PC-9 (cell line): ENCODE results near the gene C16orf95. TPM values are rescaled to one million over a fixed set of nuclear protein-coding genes. Genes with fewer than 3 reads are reported as not detected.

Experiments
- BruUV-seq: library from RNA; stranded (reverse); fragments of 400-500 nt; replicated peaks from 2 replicates; lab custom pipeline; 2021; lab: Mats Ljungman, UMichigan
- CTCF ChIA-PET: fragments of 300-600 bp; sonication (Branson Sonifier 250); formaldehyde crosslinking; loops from one replicate; lab custom pipeline; 2022; ENCODE audit warnings: antibody characterized with exemption; lab: Charles Lee
- POLR2A ChIA-PET: fragments of 300-600 bp; sonication (Branson Sonifier 250); formaldehyde crosslinking; loops from one replicate; lab custom pipeline; 2022; ENCODE audit warnings: antibody characterized with exemption; ENCODE audit not compliant: unreplicated experiment; lab: Charles Lee
- DNase-seq, 2 experiments: peaks; one replicate each; pipeline versions ENCODE4 v3.0.0 to v3.0.0-alpha.2; 2015 to 2022; ENCODE audit warnings: mixed read lengths in 1 of 2
- H2AFZ ChIP-seq: fragments of 200-600 bp; sonication (generic); 2 replicates; pipeline ENCODE4 v1.8.1; 2017; ENCODE audit warnings: antibody characterized with exemption
- H3F3A ChIP-seq: fragments of 200-600 bp; sonication (generic); 2 replicates; pipeline ENCODE4 v1.8.1; 2017; ENCODE audit warnings: antibody characterized with exemption, mild to moderate bottlenecking, low read depth; ENCODE audit not compliant: insufficient read depth
- H3K27ac ChIP-seq: fragments of 200-600 bp; sonication (generic); 2 replicates; pipeline ENCODE4 v1.6.1; 2016; ENCODE audit warnings: mixed run types
- H3K27me3 ChIP-seq: fragments of 200-600 bp; sonication (generic); 2 replicates; pipeline ENCODE4 v1.6.1; 2016; ENCODE audit warnings: low read depth, mixed run types; ENCODE audit not compliant: insufficient read depth
- H3K36me3 ChIP-seq: fragments of 200-600 bp; sonication (generic); 2 replicates; pipeline ENCODE4 v1.6.1; 2016; ENCODE audit warnings: low read depth, mixed run types
- H3K4me1 ChIP-seq: fragments of 200-600 bp; sonication (generic); replicated peaks from 2 replicates; pipeline ENCODE4 v1.6.1; 2016; ENCODE audit warnings: mixed run types; ENCODE audit not compliant: insufficient read depth
- H3K4me2 ChIP-seq: fragments of 200-600 bp; sonication (generic); 2 replicates; pipeline ENCODE4 v1.6.1; 2017; ENCODE audit warnings: mixed run types
- H3K4me3 ChIP-seq: fragments of 200-600 bp; sonication (generic); 2 replicates; pipeline ENCODE4 v1.6.1; 2016; ENCODE audit warnings: mixed run types
- H3K79me2 ChIP-seq: fragments of 200-600 bp; sonication (generic); 2 replicates; pipeline ENCODE4 v1.6.1; 2017; ENCODE audit warnings: low read depth, mixed run types
- H3K9me2 ChIP-seq: fragments of 200-600 bp; sonication (generic); 2 replicates; pipeline ENCODE4 v1.8.1; 2017; ENCODE audit warnings: mild to moderate bottlenecking; ENCODE audit not compliant: insufficient read depth
- H3K9me3 ChIP-seq: fragments of 200-600 bp; sonication (generic); 2 replicates; pipeline ENCODE4 v1.8.1; 2016; ENCODE audit warnings: low read depth; ENCODE audit not compliant: insufficient read depth
- H4K20me1 ChIP-seq: fragments of 200-600 bp; sonication (generic); 2 replicates; pipeline ENCODE4 v1.8.1; 2017; ENCODE audit not compliant: insufficient read depth
- EZH2 ChIP-seq: fragments of 200-600 bp; sonication (generic); IDR thresholded peaks from 2 replicates; pipeline ENCODE4 v1.8.0; 2017; ENCODE audit warnings: antibody characterized with exemption, low read depth
- intact Hi-C: fragments of 100-400 bp; cut with micrococcal nuclease; formaldehyde crosslinking; loops from one replicate; pipeline ENCODE4 v1.10.0; 2022; ENCODE audit not compliant: unreplicated experiment
- total RNA-seq: library from RNA; stranded (reverse); gene quantifications from 2 replicates; pipeline ENCODE4 v1.2.3, GENCODE V29; 2021
- TF ChIP-seq, protein P1 (sequence below): fragments of 200-600 bp; sonication (generic); conservative IDR thresholded peaks from 2 replicates; pipeline ENCODE4 v1.6.1; 2017; ENCODE audit warnings: mixed run types, antibody characterized with exemption, mild to moderate bottlenecking, moderate library complexity

C16orf95 gene
- total RNA-seq, 1 experiment from 2014 or later, result 7.5 TPM

DNA sequence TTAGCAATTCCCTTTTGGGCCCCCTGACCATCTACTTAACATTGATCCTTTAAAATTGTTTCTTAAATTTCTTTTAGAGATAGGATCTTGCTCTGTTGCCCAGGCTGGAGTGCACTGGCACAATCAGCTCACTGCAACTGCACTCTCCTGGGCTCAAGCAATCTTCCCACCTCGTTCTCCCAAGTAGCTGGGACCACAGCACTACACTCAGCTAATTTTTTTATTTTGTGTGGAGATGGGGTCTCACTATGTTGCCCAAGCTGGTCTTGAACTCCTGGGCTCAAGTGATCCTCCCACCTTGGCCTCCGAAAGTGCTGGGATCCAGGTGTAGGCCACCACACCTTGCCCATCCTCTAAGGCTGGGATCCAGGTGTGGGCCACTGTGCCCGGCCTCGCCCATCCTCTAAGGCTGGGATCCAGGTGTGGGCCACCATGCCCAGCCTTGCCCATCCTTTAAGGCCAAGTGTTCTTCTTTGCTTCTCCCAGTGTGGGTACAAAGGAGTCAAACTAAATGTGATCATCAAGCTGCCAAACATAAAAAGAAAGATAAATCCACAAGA is 13.2 kb downstream of the C16orf95 start:
- DNase-seq, result no peak

DNA sequence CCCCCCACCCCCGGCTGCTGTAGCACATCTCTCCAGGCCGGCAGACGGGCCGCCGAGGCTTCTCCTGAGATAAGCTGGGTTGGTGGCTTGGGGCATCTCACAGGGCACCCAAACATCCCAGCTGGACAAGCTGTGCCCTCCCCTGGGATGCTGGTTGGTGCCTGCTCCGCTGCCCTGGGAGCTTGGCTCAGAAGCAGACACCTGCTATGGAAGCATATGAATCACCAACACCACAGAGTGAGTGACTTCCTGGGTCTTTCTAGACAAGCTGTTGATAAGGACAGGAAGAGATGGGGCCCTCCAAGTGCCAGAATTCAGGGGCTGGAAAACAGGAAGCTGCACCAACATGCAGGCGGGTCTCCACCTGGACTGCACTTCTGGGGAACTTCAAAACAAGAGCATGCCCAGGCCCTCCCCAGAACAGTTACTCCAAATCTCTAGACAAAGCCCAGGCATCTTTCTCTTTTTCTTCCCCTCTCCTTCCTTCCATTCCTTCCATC is 13.7 kb downstream of the C16orf95 start:
- Histone ChIP-seq H3K4me1 (no peaks in the 10 kb centered on the region), H3K36me3 (no peaks in the 10 kb centered on the region), H3K79me2 (no peaks in the 10 kb centered on the region), H3K9me3 (no peaks in the 10 kb centered on the region), H2AFZ (no peak overlapping the region), H3F3A (no peaks in the 10 kb centered on the region), H3K4me3 (no peak overlapping the region), H3K27me3 (no peaks in the 10 kb centered on the region), H4K20me1 (no peaks in the 10 kb centered on the region), H3K27ac (no peak overlapping the region), H3K4me2 (no peak overlapping the region), H3K9me2 (no peaks in the 10 kb centered on the region)
- TF ChIP-seq, protein P1, sequence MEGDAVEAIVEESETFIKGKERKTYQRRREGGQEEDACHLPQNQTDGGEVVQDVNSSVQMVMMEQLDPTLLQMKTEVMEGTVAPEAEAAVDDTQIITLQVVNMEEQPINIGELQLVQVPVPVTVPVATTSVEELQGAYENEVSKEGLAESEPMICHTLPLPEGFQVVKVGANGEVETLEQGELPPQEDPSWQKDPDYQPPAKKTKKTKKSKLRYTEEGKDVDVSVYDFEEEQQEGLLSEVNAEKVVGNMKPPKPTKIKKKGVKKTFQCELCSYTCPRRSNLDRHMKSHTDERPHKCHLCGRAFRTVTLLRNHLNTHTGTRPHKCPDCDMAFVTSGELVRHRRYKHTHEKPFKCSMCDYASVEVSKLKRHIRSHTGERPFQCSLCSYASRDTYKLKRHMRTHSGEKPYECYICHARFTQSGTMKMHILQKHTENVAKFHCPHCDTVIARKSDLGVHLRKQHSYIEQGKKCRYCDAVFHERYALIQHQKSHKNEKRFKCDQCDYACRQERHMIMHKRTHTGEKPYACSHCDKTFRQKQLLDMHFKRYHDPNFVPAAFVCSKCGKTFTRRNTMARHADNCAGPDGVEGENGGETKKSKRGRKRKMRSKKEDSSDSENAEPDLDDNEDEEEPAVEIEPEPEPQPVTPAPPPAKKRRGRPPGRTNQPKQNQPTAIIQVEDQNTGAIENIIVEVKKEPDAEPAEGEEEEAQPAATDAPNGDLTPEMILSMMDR, result no peak
- TF ChIP-seq EZH2, result no peak
- ChIA-PET CTCF (interaction anchor here (0.6 kb wide), 1 partner anchor 827 kb away, joined by 7 read pairs; no protein-coding TSS in a partner anchor), POLR2A (no interaction called here)
- no peak for DNase-seq
- BruUV-seq, result no TSS peak
- intact Hi-C loops, result no loop called here

More for the DNA sequence above, 13.2 kb downstream of the C16orf95 start:
- Histone ChIP-seq H3K9me3 (no peaks in the 10 kb centered on the region), H3K36me3 (no peaks in the 10 kb centered on the region), H3K9me2 (no peaks in the 10 kb centered on the region), H3K4me2 (no peak overlapping the region), H3K4me1 (no peaks in the 10 kb centered on the region), H2AFZ (no peak overlapping the region), H4K20me1 (no peaks in the 10 kb centered on the region), H3F3A (no peaks in the 10 kb centered on the region), H3K27me3 (no peaks in the 10 kb centered on the region), H3K27ac (no peak overlapping the region), H3K79me2 (no peaks in the 10 kb centered on the region), H3K4me3 (no peak overlapping the region)
- BruUV-seq, result no TSS peak
- TF ChIP-seq EZH2, result no peak
- TF ChIP-seq, protein P1, result no peak
- ChIA-PET POLR2A (no interaction called here), CTCF (no interaction called here)
- intact Hi-C loops, result no loop called here

DNA sequence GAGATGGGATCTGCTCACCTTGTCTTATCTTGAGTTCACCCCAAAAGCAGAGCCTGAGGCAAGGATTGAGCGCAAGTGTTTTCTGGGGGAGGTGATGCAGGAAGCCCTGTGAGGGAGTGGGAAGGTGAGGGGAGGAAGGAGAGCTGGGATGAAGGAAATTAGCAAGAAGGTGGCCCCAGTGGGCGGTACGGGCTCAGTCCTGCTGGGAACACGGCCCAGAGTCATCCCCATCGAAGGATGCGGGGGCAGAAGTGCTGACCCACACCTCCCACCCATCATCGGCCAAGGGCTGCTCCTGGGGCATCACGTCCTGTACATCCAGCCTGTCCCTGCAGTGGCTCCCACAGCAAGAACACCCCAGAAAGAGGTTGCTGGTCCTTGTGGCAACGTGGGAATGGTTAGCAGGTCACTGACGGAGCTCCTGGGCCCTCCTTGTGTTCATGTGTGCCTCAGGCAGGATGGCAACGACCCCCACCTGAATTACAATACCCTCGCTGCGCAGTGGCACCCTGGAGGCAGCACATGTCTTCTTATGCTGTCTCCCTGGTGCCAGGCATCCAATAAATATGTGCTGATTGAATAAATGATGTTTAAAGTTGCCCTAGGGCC is 18.2 kb downstream of the C16orf95 start:
- Histone ChIP-seq H3K27ac (no peak overlapping the region), H3K4me2 (no peak overlapping the region), H3K4me3 (no peak overlapping the region), H2AFZ (no peak overlapping the region), H3K27me3 (no peaks in the 10 kb centered on the region), H3K79me2 (no peaks in the 10 kb centered on the region), H4K20me1 (no peaks in the 10 kb centered on the region), H3F3A (no peaks in the 10 kb centered on the region), H3K9me3 (no peaks in the 10 kb centered on the region), H3K9me2 (no peaks in the 10 kb centered on the region), H3K4me1 (0 out of 2 replicates have a peak, but pooled peaks cover 9% of the 10 kb centered on the region), H3K36me3 (no peaks in the 10 kb centered on the region)
- intact Hi-C loops, result no loop called here
- TF ChIP-seq EZH2, result no peak
- TF ChIP-seq, protein P1, result no peak
- ChIA-PET CTCF (no interaction called here), POLR2A (no interaction called here)
- no TSS peak for BruUV-seq
- no peak for DNase-seq
